IMR-90 (cell line): ENCODE data around the gene RNFT1.

ENCODE experiments used
- CEBPB ChIP-seq: IDR thresholded peaks from 2 replicates; pipeline ENCODE4 v1.6.1; 2012; ENCODE audit warnings: low read depth, low read length, improper control_type of control experiment
- CHD1 ChIP-seq: IDR thresholded peaks from 2 replicates; pipeline ENCODE4 v1.6.1; 2012; ENCODE audit warnings: low read depth, low read length, improper control_type of control experiment
- CTCF ChIP-seq: conservative IDR thresholded peaks from 2 replicates; pipeline ENCODE4 v1.5.1; 2012; ENCODE audit warnings: mild to moderate bottlenecking, low read depth, low read length, improper control_type of control experiment
- ELK1 ChIP-seq: fragments of 150-350 bp; IDR thresholded peaks from 2 replicates; pipeline ENCODE4 v1.6.1; 2016; ENCODE audit warnings: low read depth, mild to moderate bottlenecking, low read length, moderate library complexity, borderline replicate concordance
- MAFK ChIP-seq: IDR thresholded peaks from 2 replicates; pipeline ENCODE4 v1.6.1; 2012; ENCODE audit warnings: low read depth, low read length, improper control_type of control experiment
- MAZ ChIP-seq: IDR thresholded peaks from 2 replicates; pipeline ENCODE4 v1.6.1; 2012; ENCODE audit warnings: low read depth, mild to moderate bottlenecking, low read length, improper control_type of control experiment, moderate library complexity, borderline replicate concordance
- NFE2L2 ChIP-seq: fragments of 150-350 bp; IDR thresholded peaks from 2 replicates; pipeline ENCODE4 v1.6.1; 2016; ENCODE audit warnings: low read depth, mild to moderate bottlenecking, low read length
- POLR2A ChIP-seq: IDR thresholded peaks from 2 replicates; pipeline ENCODE4 v1.6.1; 2012; ENCODE audit warnings: mild to moderate bottlenecking, low read depth, low read length
- RAD21 ChIP-seq: IDR thresholded peaks from 2 replicates; pipeline ENCODE4 v1.6.1; 2012; ENCODE audit warnings: low read length, improper control_type of control experiment
- RCOR1 ChIP-seq: IDR thresholded peaks from 2 replicates; pipeline ENCODE4 v1.6.1; 2012; ENCODE audit warnings: mild to moderate bottlenecking, low read length, improper control_type of control experiment; ENCODE audit not compliant: insufficient replicate concordance
- RFX5 ChIP-seq: IDR thresholded peaks from 2 replicates; pipeline ENCODE4 v1.8.0; 2012; ENCODE audit warnings: low read depth, mild to moderate bottlenecking, low read length, moderate library complexity
- SMC3 ChIP-seq: fragments of 150-350 bp; IDR thresholded peaks from 2 replicates; pipeline ENCODE4 v1.6.1; 2016; ENCODE audit warnings: low read depth, mild to moderate bottlenecking, antibody characterized with exemption, low read length, moderate library complexity

- TF ChIP-seq CTCF = no peak
- no peak for TF ChIP-seq ELK1
- no peak for TF ChIP-seq RAD21
- TF ChIP-seq CEBPB = no peak
- TF ChIP-seq CHD1 = no peak
- TF ChIP-seq POLR2A = no peak
- TF ChIP-seq RFX5 = no peak
- TF ChIP-seq MAZ = no peak
- TF ChIP-seq NFE2L2 = no peak
- TF ChIP-seq SMC3 = no peak
- no peak for TF ChIP-seq RCOR1
- TF ChIP-seq MAFK = no peak
Observed at GRCh38 chr17:59972778-59973177, 8.2 kb upstream of the RNFT1 start.
